GM12872 (cell line): Measurements from ENCODE around the gene PITX1.

Source experiments
- TF ChIP-seq, protein P1 (sequence below): IDR thresholded peaks from 3 replicates; pipeline ENCODE4 v1.5.1; 2011; ENCODE audit warnings: low read depth, mild to moderate bottlenecking, low read length, moderate library complexity; ENCODE audit not compliant: insufficient read depth

PITX1 gene

DNA sequence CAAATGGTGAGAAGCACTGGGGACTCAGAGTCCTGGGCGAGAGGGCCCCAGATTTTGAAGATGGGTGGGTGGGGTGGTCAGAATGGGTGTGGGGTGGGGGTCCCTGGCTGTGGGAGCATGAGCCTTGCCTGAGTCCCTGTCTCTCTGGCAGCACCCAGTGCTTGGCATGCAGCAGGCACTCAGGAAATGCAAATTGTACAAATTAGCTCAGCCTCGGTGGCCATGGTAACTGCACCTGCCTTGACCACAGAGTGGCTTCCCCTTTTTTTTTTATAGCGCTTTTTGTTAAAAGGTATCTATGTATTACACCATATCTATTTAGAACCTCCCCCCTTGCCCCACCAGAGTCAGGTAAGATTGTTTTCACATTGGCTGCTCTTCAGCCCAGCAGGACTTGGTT is 19.2 kb upstream of the PITX1 start:
- TF ChIP-seq, protein P1, sequence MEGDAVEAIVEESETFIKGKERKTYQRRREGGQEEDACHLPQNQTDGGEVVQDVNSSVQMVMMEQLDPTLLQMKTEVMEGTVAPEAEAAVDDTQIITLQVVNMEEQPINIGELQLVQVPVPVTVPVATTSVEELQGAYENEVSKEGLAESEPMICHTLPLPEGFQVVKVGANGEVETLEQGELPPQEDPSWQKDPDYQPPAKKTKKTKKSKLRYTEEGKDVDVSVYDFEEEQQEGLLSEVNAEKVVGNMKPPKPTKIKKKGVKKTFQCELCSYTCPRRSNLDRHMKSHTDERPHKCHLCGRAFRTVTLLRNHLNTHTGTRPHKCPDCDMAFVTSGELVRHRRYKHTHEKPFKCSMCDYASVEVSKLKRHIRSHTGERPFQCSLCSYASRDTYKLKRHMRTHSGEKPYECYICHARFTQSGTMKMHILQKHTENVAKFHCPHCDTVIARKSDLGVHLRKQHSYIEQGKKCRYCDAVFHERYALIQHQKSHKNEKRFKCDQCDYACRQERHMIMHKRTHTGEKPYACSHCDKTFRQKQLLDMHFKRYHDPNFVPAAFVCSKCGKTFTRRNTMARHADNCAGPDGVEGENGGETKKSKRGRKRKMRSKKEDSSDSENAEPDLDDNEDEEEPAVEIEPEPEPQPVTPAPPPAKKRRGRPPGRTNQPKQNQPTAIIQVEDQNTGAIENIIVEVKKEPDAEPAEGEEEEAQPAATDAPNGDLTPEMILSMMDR, result no peak

DNA sequence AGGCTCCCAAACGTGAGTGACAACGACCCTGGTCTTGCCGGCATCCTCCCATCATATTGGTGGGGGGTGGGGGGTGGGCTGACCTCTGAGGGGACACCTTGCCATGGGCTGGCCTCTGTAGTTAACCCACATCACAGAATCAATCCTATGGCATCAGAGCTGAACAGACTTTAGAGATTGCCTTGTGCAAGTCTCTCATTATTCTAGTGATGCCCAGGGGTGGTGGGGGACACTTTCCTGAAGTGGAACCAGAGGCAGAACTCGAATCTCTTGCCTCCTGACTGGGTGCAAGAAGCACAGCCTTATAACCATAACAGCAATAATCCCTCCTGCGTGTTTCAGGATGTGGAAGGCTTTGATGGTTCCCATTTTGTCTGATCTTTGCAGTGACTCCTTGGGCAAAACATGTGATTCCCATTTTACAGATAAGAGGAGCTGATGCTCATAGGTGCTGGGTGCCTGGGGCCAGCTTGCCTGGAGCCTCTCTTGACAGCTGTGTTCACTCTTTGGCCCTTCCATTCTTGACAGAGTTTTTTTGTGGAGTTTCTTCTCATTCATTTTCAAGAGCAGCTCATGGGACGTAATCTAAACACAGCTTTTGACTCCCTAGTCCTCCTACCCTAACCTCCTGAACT is 18.6 kb upstream of the PITX1 start:
- TF ChIP-seq, protein P1, result no peak

DNA sequence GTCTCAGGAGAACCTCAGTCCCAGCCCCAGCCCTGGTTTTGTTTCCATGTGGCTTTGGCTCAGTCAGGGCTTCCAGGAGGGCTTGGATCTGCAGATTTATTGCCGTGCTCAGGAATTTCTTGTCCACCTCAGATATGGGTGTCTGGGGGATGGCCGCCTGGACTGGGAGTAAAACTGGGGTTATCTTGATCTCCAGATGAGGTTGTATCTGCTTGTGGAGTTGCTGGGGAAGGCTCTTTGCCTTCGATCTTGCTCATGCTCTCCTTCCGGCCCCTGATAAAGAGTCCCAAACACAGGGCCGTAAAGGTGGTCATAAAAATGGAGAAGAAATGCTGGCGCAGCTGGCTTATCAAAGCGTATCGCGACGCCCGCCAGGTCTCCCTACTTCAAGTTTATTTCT is 17.8 kb upstream of the PITX1 start:
- TF ChIP-seq, protein P1, result no peak

DNA sequence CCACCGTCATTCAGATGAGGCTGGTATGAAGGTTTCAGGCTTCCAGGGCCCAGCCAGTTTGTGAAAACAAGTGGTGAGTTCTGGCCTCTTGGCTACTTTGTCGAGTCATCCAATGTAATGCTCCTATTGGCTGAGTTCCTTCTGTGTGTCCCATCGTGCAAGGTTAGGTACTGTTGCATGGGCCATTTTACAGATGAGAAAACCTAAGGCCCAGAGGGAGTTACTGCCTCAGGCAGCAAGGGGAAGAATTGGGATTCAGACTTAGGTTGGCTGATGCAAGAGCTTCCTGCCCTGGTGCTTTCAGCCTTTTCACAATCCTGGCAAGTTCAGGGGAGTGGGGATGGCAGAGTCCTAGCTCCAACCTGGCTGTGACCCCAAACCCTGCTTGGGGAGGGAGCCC is 17.4 kb upstream of the PITX1 start:
- TF ChIP-seq, protein P1, result no peak

DNA sequence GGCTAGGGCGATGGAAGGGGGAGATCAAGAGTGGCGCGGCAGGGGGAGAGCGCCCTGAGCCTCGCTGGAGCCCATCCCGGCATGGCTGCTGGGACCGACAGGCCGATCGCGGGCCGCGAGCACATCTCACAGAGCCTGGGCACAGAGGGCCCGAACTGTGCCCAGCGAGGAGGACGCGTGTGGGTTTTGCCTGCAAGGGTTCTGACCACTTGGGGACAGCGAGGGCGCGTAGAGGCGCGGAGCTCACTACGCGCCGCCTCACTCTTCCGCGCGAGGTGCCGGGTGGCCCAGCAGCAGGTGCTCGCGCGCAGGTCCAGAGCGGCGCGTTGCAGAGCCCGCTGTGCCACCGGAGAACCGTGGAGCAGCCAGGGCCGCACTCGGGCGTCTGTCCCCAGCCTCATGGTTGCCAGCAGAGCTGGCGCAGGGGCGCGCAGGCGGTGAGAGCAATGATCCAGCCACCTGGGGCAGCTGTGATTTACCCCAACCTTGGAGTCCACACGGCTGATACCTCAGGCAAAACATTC is 16.3 kb upstream of the PITX1 start:
- TF ChIP-seq, protein P1, result no peak

DNA sequence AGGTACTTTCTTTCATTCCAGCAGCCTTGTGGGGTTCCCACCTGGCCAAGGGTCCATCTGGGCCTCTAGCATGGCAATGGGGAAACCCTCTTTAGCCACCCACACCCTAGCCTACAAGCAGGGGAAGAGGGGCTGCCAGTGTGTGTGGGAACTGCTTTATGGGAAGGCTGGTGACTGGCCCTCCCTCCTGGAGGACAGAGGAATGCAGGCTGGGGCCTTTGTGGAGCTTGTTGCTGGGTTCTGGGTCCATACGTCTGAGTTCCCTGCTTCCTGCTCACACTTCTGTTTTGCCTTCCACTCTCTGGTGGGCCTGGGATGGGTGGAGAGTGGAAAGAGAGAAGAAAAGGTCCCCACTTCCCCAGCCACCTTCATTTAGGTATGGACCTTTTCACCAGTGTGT is 14.9 kb upstream of the PITX1 start:
- TF ChIP-seq, protein P1, result no peak

DNA sequence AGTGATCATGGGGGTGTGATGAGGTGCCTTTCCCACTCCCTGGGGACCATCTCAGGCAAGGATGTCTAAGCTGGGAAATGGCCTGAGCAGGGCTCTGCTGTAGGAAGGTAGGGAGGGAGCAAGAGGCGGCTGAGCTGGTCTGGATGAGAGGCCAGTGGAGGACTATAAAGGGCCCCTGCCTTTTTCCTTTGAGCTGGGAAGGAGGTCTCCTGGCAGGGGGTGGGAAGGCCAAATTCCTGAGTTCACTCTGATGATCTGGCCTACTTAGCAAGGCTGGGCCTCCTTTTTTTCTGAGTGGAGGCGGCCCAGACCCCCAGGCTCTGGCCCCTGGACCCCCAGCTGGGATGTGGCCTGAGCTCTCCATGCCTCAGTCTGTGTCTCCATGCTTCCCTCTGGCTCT is 14.3 kb upstream of the PITX1 start:
- TF ChIP-seq, protein P1, result no peak

DNA sequence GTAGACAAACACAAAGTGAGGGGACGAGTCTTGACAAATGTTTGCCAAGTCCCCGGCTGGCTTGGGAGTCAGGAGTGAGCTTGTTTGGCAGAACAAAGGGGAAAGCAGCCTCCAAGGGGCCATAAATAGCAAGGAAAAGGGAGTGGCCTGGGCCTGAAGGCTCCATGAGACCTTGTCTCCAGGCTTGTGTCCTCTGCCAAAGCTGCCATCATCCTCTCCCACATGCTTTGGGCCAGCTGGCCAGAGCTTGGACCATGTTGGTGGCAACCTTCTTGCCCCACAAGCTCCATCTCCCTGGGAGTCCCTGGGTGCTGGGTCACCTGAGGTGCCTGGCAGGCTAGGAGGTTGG is 13.3 kb upstream of the PITX1 start:
- TF ChIP-seq, protein P1, result no peak
